Ovary (tissue), 9 donors: ENCODE results near the gene C16orf96. TPM values are rescaled to one million over a fixed set of nuclear protein-coding genes. Genes with fewer than 3 reads are reported as not detected.

ENCODE experiments used
- DNase-seq, 5 donors: peaks; one replicate each; pipeline ENCODE4 v3.0.0-alpha.2; 2019 to 2020
- H3K27ac ChIP-seq, 2 donors: fragments of 200-600 bp; one replicate each; pipeline versions ENCODE4 v1.5.1 to v1.8.0; 2019 to 2022
- H3K27me3 ChIP-seq: fragments of 200-600 bp; one replicate; pipeline ENCODE4 v1.8.0; 2022
- H3K36me3 ChIP-seq: fragments of 200-600 bp; sonication (generic); one replicate; pipeline ENCODE4 v1.5.1; 2019
- H3K4me1 ChIP-seq: one replicate; pipeline ENCODE4 v1.8.1; 2013; ENCODE audit warnings: mild to moderate bottlenecking, moderate library complexity; ENCODE audit not compliant: insufficient read depth
- H3K4me3 ChIP-seq: fragments of 200-600 bp; sonication (generic); one replicate; pipeline ENCODE4 v1.5.1; 2017
- H3K9me3 ChIP-seq, 2 donors: fragments of 200-600 bp in 1 of 2; sonication (generic) in 1 of 2; one replicate each; pipeline versions ENCODE4 v1.5.1 to v1.8.1; 2013 to 2019; ENCODE audit warnings: mild to moderate bottlenecking in 1 of 2, moderate library complexity in 1 of 2
- EP300 ChIP-seq: sonication (generic); formaldehyde crosslinking; IDR thresholded peaks from one replicate; pipeline ENCODE4 v1.6.1; 2017; ENCODE audit warnings: antibody characterized with exemption
- POLR2A ChIP-seq: fragments of 450-650 bp; IDR thresholded peaks from one replicate; pipeline ENCODE4 v1.6.1; 2017; ENCODE audit warnings: antibody characterized with exemption, mild to moderate bottlenecking, moderate library complexity
- WGBS, 3 donors: extraction: QIAGEN DNeasy Blood & Tissue Kit in 1 of 3; methylation state at CpG; one replicate each; pipeline versions ENCODE4 v1.1.5 to v1.1.7; 2013 to 2017; 5-methylcytosine and 5-hydroxymethylcytosine counted together
- intact Hi-C, 4 donors: fragments of 100-400 bp; cut with DNase I; formaldehyde crosslinking; loops; one replicate each; pipeline versions ENCODE4 v1.11.0 to v1.15.1; 2022 to 2023
- polyA plus RNA-seq, 2 donors: library from polyadenylated mRNA; stranded (reverse); fragments of 200-250 nt in 1 of 2; fragments of 350-450 nt in 1 of 2; fragmentation: Illumina TruSeq in 1 of 2; extraction: RNeasy Lipid Tissue Mini Kit (QIAGEN cat#74804) in 1 of 2; gene quantifications; one replicate each; pipeline ENCODE4 v1.2.3, GENCODE V29; 2013 to 2014
- total RNA-seq, 7 donors: library from RNA; depleted of rRNA in 2 of 7; stranded (reverse); fragments of >200 nt in 2 of 7; fragmentation: NEBNext Ultra II Directional in 3 of 7; extraction: Animal tissue kit (Norgen Biotek cat#: 25700) in 3 of 7; gene quantifications; one replicate each; pipeline versions ENCODE4 v1.1.0 to v1.2.4, GENCODE V29; 2016 to 2023
- TF ChIP-seq, protein P1 (sequence below), 3 donors: fragments of 450-650 bp in 2 of 3; fragments of 200-600 bp in 1 of 3; IDR thresholded peaks; one replicate each; pipeline versions ENCODE4 v1.5.1 to v1.8.0; 2016 to 2022; ENCODE audit warnings: antibody characterized with exemption in 3 of 3, mild to moderate bottlenecking in 1 of 3
- donor health status: DM: no; HTN: no; CAD: no; lungs with moderate emphysema.
- donor health status: DM: no; HTN: no; CAD: no.
- donor health status: Bipolar disorder and iron deficiency.
- donor health status: DM: yes; HTN: yes; CAD: no.
- donor health status: DM: no; HTN: no; CAD: no.
- donor health status: DM: yes; HTN: yes; CAD: no.

Gene C16orf96
- total and polyA plus RNA-seq, 9 donors = 0.07 to 0.30 (median 0.12) TPM

DNA sequence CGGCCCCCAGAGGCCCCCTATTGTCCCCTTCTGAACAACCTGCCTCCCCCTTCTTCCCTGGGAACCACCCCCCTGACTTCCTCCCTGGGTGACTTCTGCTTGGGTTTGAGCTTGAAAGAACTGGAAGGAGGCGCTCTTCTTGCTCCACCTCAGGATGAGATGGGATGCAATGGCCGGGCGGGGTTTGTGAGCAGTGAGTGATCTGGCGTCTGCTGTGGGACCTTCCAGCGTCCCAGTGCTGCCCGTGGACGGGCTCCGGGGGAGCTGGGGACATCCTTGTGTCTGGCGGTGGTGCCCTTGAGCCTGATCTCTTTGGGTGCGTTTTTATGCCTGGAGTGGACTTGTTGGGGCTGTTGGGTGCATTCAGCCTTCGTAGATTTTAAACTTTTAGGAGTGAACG, 80.1 kb downstream of the C16orf96 start:
- H3K4me3 ChIP-seq = no peak overlapping the region
- TF ChIP-seq EP300 (no peak), POLR2A (no peak)
- TF ChIP-seq, protein P1, sequence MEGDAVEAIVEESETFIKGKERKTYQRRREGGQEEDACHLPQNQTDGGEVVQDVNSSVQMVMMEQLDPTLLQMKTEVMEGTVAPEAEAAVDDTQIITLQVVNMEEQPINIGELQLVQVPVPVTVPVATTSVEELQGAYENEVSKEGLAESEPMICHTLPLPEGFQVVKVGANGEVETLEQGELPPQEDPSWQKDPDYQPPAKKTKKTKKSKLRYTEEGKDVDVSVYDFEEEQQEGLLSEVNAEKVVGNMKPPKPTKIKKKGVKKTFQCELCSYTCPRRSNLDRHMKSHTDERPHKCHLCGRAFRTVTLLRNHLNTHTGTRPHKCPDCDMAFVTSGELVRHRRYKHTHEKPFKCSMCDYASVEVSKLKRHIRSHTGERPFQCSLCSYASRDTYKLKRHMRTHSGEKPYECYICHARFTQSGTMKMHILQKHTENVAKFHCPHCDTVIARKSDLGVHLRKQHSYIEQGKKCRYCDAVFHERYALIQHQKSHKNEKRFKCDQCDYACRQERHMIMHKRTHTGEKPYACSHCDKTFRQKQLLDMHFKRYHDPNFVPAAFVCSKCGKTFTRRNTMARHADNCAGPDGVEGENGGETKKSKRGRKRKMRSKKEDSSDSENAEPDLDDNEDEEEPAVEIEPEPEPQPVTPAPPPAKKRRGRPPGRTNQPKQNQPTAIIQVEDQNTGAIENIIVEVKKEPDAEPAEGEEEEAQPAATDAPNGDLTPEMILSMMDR (IDR thresholded peaks at IDR 0.05) = no peak
- no peaks in the 10 kb centered on the region for H3K9me3 ChIP-seq
- intact Hi-C loops = no loop called here
- no peak for DNase-seq
- WGBS, 3 donors = 89 to 94% (median 90%) methylated on average over 13 of the region's 13 CpGs
- H3K27ac ChIP-seq = no peak overlapping the region
- no peaks in the 10 kb centered on the region for H3K4me1 ChIP-seq
- no peaks in the 10 kb centered on the region for H3K27me3 ChIP-seq
- H3K36me3 ChIP-seq = no peaks in the 10 kb centered on the region

DNA sequence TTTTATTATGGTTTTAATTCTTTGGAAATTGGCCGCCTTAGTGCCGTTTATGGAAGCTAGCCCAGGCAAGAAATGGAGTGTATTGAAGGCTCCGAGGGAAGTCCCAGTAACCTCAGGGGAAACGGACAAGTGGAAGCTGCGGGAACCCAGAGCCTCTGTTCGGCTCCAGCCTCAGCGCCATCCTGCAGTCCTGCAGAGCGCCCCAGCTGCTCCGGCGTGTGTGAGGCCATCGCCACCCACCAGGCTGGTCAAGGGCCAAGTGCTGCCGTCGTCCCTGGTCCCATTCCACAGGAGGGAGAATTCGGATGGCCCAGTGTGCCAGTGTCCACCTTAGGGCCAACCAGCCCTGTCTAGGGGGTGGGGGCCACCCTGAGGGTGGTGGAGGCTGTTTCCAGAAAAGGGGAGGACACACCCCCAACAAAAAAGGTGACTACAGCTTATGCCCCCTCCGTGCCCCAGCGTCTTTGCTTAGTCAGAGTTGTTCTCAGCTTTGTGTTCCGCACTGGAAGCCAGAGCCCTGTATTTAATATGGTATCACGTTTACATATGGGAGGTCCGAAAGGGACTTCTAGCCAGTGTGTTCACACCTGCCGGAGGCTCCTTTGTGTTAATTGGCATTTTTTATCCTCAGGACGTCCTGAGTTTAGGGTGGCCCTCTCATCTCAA, 81.5 kb downstream of the C16orf96 start:
- DNase-seq = no peak
- Histone ChIP-seq H3K9me3 (no peaks in the 10 kb centered on the region), H3K27ac (no peak overlapping the region), H3K4me1 (no peaks in the 10 kb centered on the region), H3K36me3 (no peaks in the 10 kb centered on the region), H3K27me3 (no peaks in the 10 kb centered on the region), H3K4me3 (no peak overlapping the region)
- WGBS, 3 donors = 53 to 68% (median 61%) methylated on average over 21 of the region's 21 CpGs
- intact Hi-C loops = no loop called here
- TF ChIP-seq POLR2A (no peak), EP300 (no peak)
- TF ChIP-seq, protein P1 (IDR thresholded peaks at IDR 0.05) = no peak

DNA sequence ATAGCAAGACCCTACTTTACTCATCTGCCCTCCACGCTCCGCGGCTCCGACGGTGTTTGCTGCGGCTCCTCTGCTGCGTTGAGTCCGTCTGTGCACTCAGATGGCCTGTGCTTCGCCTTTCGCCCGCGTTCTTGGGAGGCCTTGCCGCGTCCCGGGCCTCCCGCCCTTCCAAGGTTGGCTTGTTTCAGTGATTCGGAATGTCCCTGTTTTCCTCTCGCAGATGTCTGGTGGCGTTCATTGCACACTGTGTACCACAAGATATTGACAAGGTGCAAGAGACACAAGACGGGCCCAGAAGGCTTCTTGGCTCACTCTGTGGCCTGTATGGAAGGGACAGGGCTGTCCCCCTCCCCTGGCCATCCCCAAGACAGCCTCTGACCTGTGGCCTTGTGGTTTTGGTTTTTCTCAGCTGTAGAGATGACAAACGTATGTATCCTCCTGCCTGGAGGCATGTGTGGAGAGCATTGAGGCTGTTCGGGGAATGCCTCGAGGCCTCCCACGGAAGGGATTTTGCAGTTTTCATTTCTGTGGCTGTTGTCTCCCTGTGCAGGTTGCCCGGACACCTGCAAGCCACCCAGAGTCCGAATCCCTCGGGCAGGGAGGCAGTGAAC, 83.9 kb downstream of the C16orf96 start:
- Histone ChIP-seq H3K36me3 (no peaks in the 10 kb centered on the region), H3K27ac (no peak overlapping the region), H3K9me3 (no peaks in the 10 kb centered on the region), H3K27me3 (no peaks in the 10 kb centered on the region), H3K4me1 (no peaks in the 10 kb centered on the region), H3K4me3 (no peak overlapping the region)
- 83 to 89% (median 85%) methylated on average over 27 of the region's 27 CpGs for WGBS, 3 donors
- intact Hi-C loops = no loop called here
- TF ChIP-seq POLR2A (no peak), EP300 (no peak)
- TF ChIP-seq, protein P1 (IDR thresholded peaks at IDR 0.05) = no peak
- DNase-seq = no peak

DNA sequence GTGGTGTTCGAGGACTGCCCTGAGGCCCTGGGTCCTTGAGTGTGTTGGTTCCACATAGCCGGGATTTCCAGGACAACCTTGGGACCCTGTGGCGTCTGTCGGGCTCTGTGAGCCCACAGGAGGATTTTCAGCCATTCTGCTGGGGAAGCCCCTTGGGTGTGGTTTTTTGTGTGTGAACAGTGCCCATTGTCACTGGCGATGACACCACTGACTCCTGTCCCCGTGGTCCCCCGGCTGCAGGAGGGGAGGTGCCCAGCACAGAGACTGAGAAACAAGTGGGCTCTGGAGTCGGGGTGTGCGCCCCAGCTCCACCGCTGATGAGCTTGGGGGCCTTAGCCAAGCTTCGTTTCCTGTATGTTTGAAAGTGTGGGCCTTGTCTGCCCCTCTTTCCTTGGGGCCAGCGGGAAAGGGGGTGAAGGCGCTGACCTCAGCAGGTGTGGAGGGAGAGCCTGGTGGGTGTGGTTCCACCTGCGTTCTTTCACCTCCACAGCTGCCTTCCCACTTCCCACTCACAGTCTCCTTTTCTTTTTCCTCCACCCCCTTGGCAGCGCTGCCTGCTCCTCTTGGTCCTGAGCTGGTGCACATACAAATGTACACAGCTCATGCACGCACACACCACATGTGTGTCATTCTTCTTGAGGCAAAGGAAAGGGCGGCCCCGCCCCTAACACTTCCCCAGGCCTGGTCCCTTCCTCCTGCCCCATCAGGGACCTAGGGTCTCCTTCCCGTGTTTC, 84.6 kb downstream of the C16orf96 start:
- Histone ChIP-seq H3K36me3 (no peaks in the 10 kb centered on the region), H3K9me3 (no peaks in the 10 kb centered on the region), H3K4me1 (no peaks in the 10 kb centered on the region), H3K27ac (no peak overlapping the region), H3K4me3 (no peak overlapping the region), H3K27me3 (no peaks in the 10 kb centered on the region)
- DNase-seq = no peak
- 86 to 94% (median 87%) methylated on average over 16 to 19 of the region's 19 CpGs for WGBS, 3 donors
- TF ChIP-seq, protein P1 (IDR thresholded peaks at IDR 0.05) = no peak
- TF ChIP-seq POLR2A (no peak), EP300 (no peak)
- intact Hi-C loops = no loop called here
